Neural progenitor cell (in vitro differentiated cells): ENCODE measurements around the gene CYB5RL.

Source experiments
- CTCF ChIP-seq: fragments of 200-600 bp; sonication (generic); IDR thresholded peaks from 2 replicates; pipeline ENCODE4 v1.5.1; 2017; ENCODE audit warnings: antibody characterized with exemption, mild to moderate bottlenecking
- EZH2 ChIP-seq: fragments of 200-600 bp; sonication (generic); IDR thresholded peaks from 2 replicates; pipeline ENCODE4 v1.6.1; 2017; ENCODE audit warnings: antibody characterized with exemption, mild to moderate bottlenecking, moderate library complexity
- EZH2phosphoT487 ChIP-seq: fragments of 200-600 bp; sonication (generic); IDR thresholded peaks from 2 replicates; pipeline ENCODE4 v1.6.1; 2017; ENCODE audit warnings: antibody characterized with exemption

- TF ChIP-seq EZH2 (no peak), CTCF (no peak), EZH2phosphoT487 (no peak)
These were observed 22.9 kb upstream of the CYB5RL start for GRCh38 chr1:54222711-54223110.
